GM21717 (cell line): ENCODE results near the gene VTN.
"Not testable (repeated sequence)": the region's sequence is repeated elsewhere in the genome, so short reads cannot be mapped to it uniquely, and the experiment has no call there.

Experiments used
- ATAC-seq: cut with Tn5 transposase; IDR thresholded peaks from one replicate; pipeline ENCODE4 v1.9.1; 2021; ENCODE audit warnings: mild to moderate bottlenecking, moderate library complexity; ENCODE audit not compliant: unreplicated experiment

Gene VTN

GRCh38 chr17:28344011-28344410 lies 26.1 kb downstream of the VTN start:
- ATAC-seq: no peak

- no peak for ATAC-seq
These were observed 26.6 kb downstream of the VTN start for GRCh38 chr17:28343491-28343932.

GRCh38 chr17:28342313-28342712 lies 27.8 kb downstream of the VTN start:
- ATAC-seq: no peak

- ATAC-seq: no peak
These were observed 28.6 kb downstream of the VTN start for GRCh38 chr17:28341516-28341915.

- no peak for ATAC-seq
These were observed 29.7 kb downstream of the VTN start for GRCh38 chr17:28340374-28340773.

GRCh38 chr17:28339431-28339830 lies 30.7 kb downstream of the VTN start:
- ATAC-seq: no peak

- not testable (repeated sequence) for ATAC-seq
These were observed 31.3 kb downstream of the VTN start for GRCh38 chr17:28338769-28339212.

GRCh38 chr17:28338056-28338768 lies 31.9 kb downstream of the VTN start:
- no peak for ATAC-seq

- no peak for ATAC-seq
These were observed 33.9 kb downstream of the VTN start for GRCh38 chr17:28335959-28336871.

- peak; percentile 93 for ATAC-seq
These were observed 34.7 kb downstream of the VTN start, which contains the start of the genes IFT20 and TNFAIP1 for GRCh38 chr17:28335201-28335958. Gene IFT20 (minus strand): TSS chr17:28335472. CDS start chr17:28331985, 3,487 bp downstream. Gene TNFAIP1 (plus strand): TSS chr17:28335761. CDS start chr17:28339522, 3,761 bp downstream.

- no peak for ATAC-seq
These were observed 35.4 kb downstream of the VTN start for GRCh38 chr17:28334666-28335200.

GRCh38 chr17:28334171-28334570 lies 35.9 kb downstream of the VTN start:
- no peak for ATAC-seq

- ATAC-seq: no peak
These were observed 36.9 kb downstream of the VTN start for GRCh38 chr17:28333083-28333746.

GRCh38 chr17:28331891-28332420 lies 38.2 kb downstream of the VTN start:
- ATAC-seq: no peak

GRCh38 chr17:28330671-28331070 lies 39.4 kb downstream of the VTN start:
- no peak for ATAC-seq

GRCh38 chr17:28328325-28328724 lies 41.8 kb downstream of the VTN start:
- ATAC-seq: no peak

- ATAC-seq: no peak
These were observed 42.4 kb downstream of the VTN start for GRCh38 chr17:28327709-28328108.

- ATAC-seq: peak; percentile 46
These were observed 43.0 kb downstream of the VTN start for GRCh38 chr17:28327031-28327607.

GRCh38 chr17:28326114-28326513 lies 44.0 kb downstream of the VTN start:
- no peak for ATAC-seq
